DOHH2 (cell line): ENCODE results near the gene DTYMK.

ENCODE experiments used
- H3F3A ChIP-seq: fragments of 200-600 bp; sonication (generic), shearing (Covaris generic); 2 replicates; pipeline ENCODE4 v1.6.0; 2016; ENCODE audit warnings: antibody characterized with exemption, mild to moderate bottlenecking; ENCODE audit not compliant: control insufficient read depth, insufficient read depth
- H3K27ac ChIP-seq: fragments of 200-600 bp; sonication (generic); 2 replicates; pipeline ENCODE4 v1.5.1; 2014; ENCODE audit warnings: low read depth, mild to moderate bottlenecking, low read length, moderate library complexity
- H3K27me3 ChIP-seq: fragments of 200-600 bp; sonication (generic); 2 replicates; pipeline ENCODE4 v1.6.1; 2014; ENCODE audit warnings: mild to moderate bottlenecking, low read length, mixed read lengths; ENCODE audit not compliant: control insufficient read depth
- H3K36me3 ChIP-seq: fragments of 200-600 bp; sonication (generic); 2 replicates; pipeline ENCODE4 v1.6.1; 2014; ENCODE audit warnings: mild to moderate bottlenecking, low read length, moderate library complexity, mixed read lengths; ENCODE audit not compliant: control insufficient read depth
- H3K4me1 ChIP-seq: fragments of 200-600 bp; sonication (generic); 2 replicates; pipeline ENCODE4 v1.6.1; 2014; ENCODE audit warnings: mild to moderate bottlenecking, low read length, mixed read lengths; ENCODE audit not compliant: control insufficient read depth
- H3K4me2 ChIP-seq: fragments of 200-600 bp; sonication (generic); 2 replicates; pipeline ENCODE4 v1.6.0; 2014; ENCODE audit warnings: mild to moderate bottlenecking, low read length, moderate library complexity
- H3K4me3 ChIP-seq: fragments of 200-600 bp; sonication (generic); 2 replicates; pipeline ENCODE4 v1.5.1; 2014; ENCODE audit warnings: mild to moderate bottlenecking, low read length, mixed read lengths
- H3K79me2 ChIP-seq: fragments of 200-600 bp; sonication (generic); 2 replicates; pipeline ENCODE4 v1.6.1; 2014; ENCODE audit warnings: mild to moderate bottlenecking, low read length, mixed read lengths; ENCODE audit not compliant: control insufficient read depth
- H3K9me2 ChIP-seq: fragments of 200-600 bp; sonication (generic); replicated peaks from 2 replicates; pipeline ENCODE4 v1.6.1; 2014; ENCODE audit warnings: mild to moderate bottlenecking, low read length, mixed read lengths; ENCODE audit not compliant: control insufficient read depth
- H3K9me3 ChIP-seq: fragments of 200-600 bp; sonication (generic); 2 replicates; pipeline ENCODE4 v1.6.1; 2014; ENCODE audit warnings: antibody characterized with exemption, low read length, mixed read lengths; ENCODE audit not compliant: control insufficient read depth, insufficient read depth
- H4K20me1 ChIP-seq: fragments of 200-600 bp; sonication (generic); 2 replicates; pipeline ENCODE4 v1.6.0; 2014; ENCODE audit warnings: low read depth, mild to moderate bottlenecking, antibody characterized with exemption, low read length, moderate library complexity; ENCODE audit not compliant: control insufficient read depth, insufficient read depth
- CTCF ChIP-seq: fragments of 200-600 bp; sonication (generic); IDR thresholded peaks from one replicate; pipeline ENCODE4 v1.5.1; 2014; ENCODE audit warnings: antibody characterized with exemption, mild to moderate bottlenecking, low read depth, low read length; ENCODE audit not compliant: poor library complexity, severe bottlenecking
- EZH2phosphoT487 ChIP-seq: fragments of 200-600 bp; sonication (generic); IDR thresholded peaks from 2 replicates; pipeline ENCODE4 v1.6.1; 2017; ENCODE audit warnings: borderline replicate concordance, mild to moderate bottlenecking, antibody characterized with exemption, low read length, moderate library complexity, mixed read lengths

The DTYMK gene

DNA sequence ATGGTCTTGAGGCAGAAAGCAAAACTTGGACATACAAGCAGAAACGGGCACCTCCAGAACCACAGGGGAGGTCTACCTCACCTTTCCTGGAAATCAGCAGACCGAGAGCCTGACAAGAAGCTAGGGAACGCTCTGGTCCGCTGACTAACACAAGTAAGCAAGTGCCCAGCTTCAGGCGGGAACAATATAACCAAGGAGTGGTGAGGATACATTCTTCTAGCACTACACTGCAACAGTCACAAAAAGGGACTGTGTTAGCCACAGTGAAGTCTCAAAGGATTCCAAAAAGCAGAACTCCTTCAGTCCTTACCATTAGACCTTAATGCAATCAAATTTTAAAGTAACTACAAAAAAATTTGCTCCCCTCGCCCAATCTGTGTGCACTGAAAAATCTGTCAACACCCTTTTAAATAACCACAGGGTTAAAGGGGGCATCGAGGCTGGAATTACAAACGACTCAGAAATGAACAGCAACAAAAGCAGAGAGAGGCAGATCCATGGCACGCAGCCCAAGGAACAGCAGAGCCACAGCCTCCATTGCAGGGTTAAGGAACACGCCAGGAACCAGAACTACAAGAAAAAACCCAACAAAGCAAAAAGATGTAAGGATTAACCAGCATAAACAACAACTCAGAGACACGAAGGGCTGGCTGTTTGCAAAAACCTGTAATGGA lies 56.7 kb downstream of the DTYMK start:
- H3K4me2 ChIP-seq = no peak overlapping the region

GRCh38 chr2:241627675-241628074 lies 58.9 kb downstream of the DTYMK start:
- Histone ChIP-seq H3K79me2 (peaks cover 95% of the 10 kb centered on the region), H4K20me1 (peaks cover 3% of the 10 kb centered on the region; the same call in 1 of the 2 replicates), H3K9me2 (no peaks in the 10 kb centered on the region), H3K4me3 (no peak overlapping the region), H3K4me2 (no peak overlapping the region), H3K27ac (no peak overlapping the region), H3K4me1 (no peaks in the 10 kb centered on the region), H3F3A (no peaks in the 10 kb centered on the region), H3K9me3 (no peaks in the 10 kb centered on the region), H3K27me3 (no peaks in the 10 kb centered on the region), H3K36me3 (peaks cover 55% of the 10 kb centered on the region)
- TF ChIP-seq EZH2phosphoT487 (no peak), CTCF (no peak)

More for the DNA sequence above, 56.7 kb downstream of the DTYMK start:
- H3K79me2 ChIP-seq = peaks cover 97% of the 10 kb centered on the region
- no peak overlapping the region for H3K27ac ChIP-seq
- no peaks in the 10 kb centered on the region for H3K9me2 ChIP-seq
- H3K4me1 ChIP-seq = peaks cover 1% of the 10 kb centered on the region
- no peaks in the 10 kb centered on the region for H3K27me3 ChIP-seq
- H4K20me1 ChIP-seq = peaks cover 3% of the 10 kb centered on the region; the same call in 1 of the 2 replicates
- no peak overlapping the region for H3K4me3 ChIP-seq
- no peaks in the 10 kb centered on the region for H3K9me3 ChIP-seq
- no peaks in the 10 kb centered on the region for H3F3A ChIP-seq
- H3K36me3 ChIP-seq = peaks cover 73% of the 10 kb centered on the region
- TF ChIP-seq EZH2phosphoT487 (no peak), CTCF (no peak)
